Urinary bladder (tissue), 4 donors: ENCODE data around the gene FOXP2. TPM values are rescaled to one million over a fixed set of nuclear protein-coding genes. Genes with fewer than 3 reads are reported as not detected.
"Not testable (repeated sequence)": the region's sequence is repeated elsewhere in the genome, so short reads cannot be mapped to it uniquely, and the experiment has no call there.

ENCODE experiments used
- DNase-seq: peaks from one replicate; pipeline ENCODE4 v3.0.0-alpha.2; 2015; ENCODE audit errors: extremely low spot score
- H3K27ac ChIP-seq: one replicate; pipeline ENCODE4 v1.5.1; 2013; ENCODE audit warnings: low read depth, mild to moderate bottlenecking, moderate library complexity
- H3K36me3 ChIP-seq: one replicate; pipeline ENCODE4 v1.6.1; 2013; ENCODE audit warnings: mild to moderate bottlenecking, moderate library complexity; ENCODE audit not compliant: insufficient read depth
- H3K4me1 ChIP-seq: one replicate; pipeline ENCODE4 v1.6.1; 2013; ENCODE audit warnings: mild to moderate bottlenecking, moderate library complexity; ENCODE audit not compliant: insufficient read depth
- H3K4me3 ChIP-seq: one replicate; pipeline ENCODE4 v1.5.1; 2013; ENCODE audit warnings: low read depth, low read length
- WGBS: extraction: QIAGEN DNeasy Blood & Tissue Kit; methylation state at CpG from one replicate; pipeline ENCODE4 v1.1.7; 2013; 5-methylcytosine and 5-hydroxymethylcytosine counted together
- polyA plus RNA-seq: library from polyadenylated mRNA; stranded (reverse); fragments of 200-250 nt; gene quantifications from one replicate; pipeline ENCODE4 v1.2.3, GENCODE V29; 2013
- total RNA-seq: library from RNA; depleted of rRNA; stranded (reverse); fragments of >200 nt; gene quantifications from one replicate; pipeline ENCODE4 v1.2.3, GENCODE V29; 2014
- donor health status: healthy with polysubstance abuse.
- donor health status: healthy.

The FOXP2 gene
- total and polyA plus RNA-seq, 2 donors, result 13.8 to 85.2 TPM

GRCh38 chr7:114608822-114609221, 194.2 kb downstream of the FOXP2 start:
- H3K4me1 ChIP-seq, H3K4me3 ChIP-seq, DNase-seq, H3K27ac ChIP-seq, H3K36me3 ChIP-seq: not testable (repeated sequence)
- 96% methylated on average over 11 of the region's 11 CpGs for WGBS

DNA sequence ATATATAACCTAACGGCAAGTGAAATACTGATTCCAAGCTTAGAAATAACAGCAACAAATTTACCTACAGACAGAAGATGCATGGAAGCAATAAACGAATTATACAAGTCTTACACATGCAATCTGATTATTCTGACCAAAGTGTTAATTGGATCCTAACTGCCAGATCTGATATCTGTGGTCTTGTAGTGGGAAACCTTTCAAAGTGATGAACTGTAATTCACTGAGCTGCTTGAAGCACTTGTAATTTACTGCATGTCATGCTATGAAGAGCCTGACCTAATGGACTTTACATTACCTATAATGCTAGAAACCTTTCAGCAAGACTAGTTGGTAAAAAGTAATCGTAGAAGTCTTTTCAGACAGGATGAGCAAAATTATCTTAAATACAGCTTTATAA, 205.6 kb downstream of the FOXP2 start:
- Histone ChIP-seq H3K27ac (no peak overlapping the region), H3K4me1 (no peaks in the 10 kb centered on the region), H3K36me3 (no peaks in the 10 kb centered on the region), H3K4me3 (no peak overlapping the region)
- DNase-seq, result no peak
- 82% methylated on average over 3 of the region's 3 CpGs for WGBS

GRCh38 chr7:114622221-114622620, 207.6 kb downstream of the FOXP2 start:
- H3K36me3 ChIP-seq, result no peaks in the 10 kb centered on the region
- no peak overlapping the region for H3K4me3 ChIP-seq
- no peaks in the 10 kb centered on the region for H3K4me1 ChIP-seq
- WGBS, result 94% methylated on average over 1 of the region's 1 CpG
- H3K27ac ChIP-seq, result no peak overlapping the region
- DNase-seq, result no peak

- 76% methylated on average over 2 of the region's 2 CpGs for WGBS
- no peaks in the 10 kb centered on the region for H3K36me3 ChIP-seq
- no peak overlapping the region for H3K4me3 ChIP-seq
- no peak for DNase-seq
- no peak overlapping the region for H3K27ac ChIP-seq
- no peaks in the 10 kb centered on the region for H3K4me1 ChIP-seq
Observed at GRCh38 chr7:114623146-114623545, 208.5 kb downstream of the FOXP2 start.

DNA sequence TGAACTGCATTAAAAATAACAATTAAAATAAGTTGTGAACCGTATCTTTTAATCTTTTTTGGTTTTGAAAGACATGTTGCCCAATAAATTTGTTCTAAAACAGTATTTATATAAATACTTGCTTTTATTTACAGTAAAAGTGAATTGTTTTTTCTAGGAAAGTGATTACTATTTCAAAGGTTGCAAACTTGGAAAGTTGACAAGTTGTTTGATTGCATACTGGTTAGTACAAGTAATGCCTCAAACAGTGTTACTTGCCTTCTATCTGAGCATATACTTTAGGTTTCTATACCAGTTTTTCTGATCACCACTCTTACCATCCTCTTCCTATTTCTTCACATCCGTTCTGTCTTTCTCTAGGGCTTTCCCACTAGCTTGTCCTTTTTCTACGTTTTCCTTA, 212.6 kb downstream of the FOXP2 start:
- no peak overlapping the region for H3K4me3 ChIP-seq
- H3K27ac ChIP-seq, result no peak overlapping the region
- DNase-seq, result no peak
- WGBS, result 78% methylated on average over 3 of the region's 3 CpGs
- no peaks in the 10 kb centered on the region for H3K36me3 ChIP-seq
- H3K4me1 ChIP-seq, result no peaks in the 10 kb centered on the region

- H3K27ac ChIP-seq, result no peak overlapping the region
- 72% methylated on average over 2 of the region's 2 CpGs for WGBS
Observed at GRCh38 chr7:114628362-114628761, 213.7 kb downstream of the FOXP2 start.

GRCh38 chr7:114629762-114630161, 215.1 kb downstream of the FOXP2 start:
- DNase-seq, result no peak
- H3K36me3 ChIP-seq, result no peaks in the 10 kb centered on the region
- WGBS, result 85% methylated on average over 3 of the region's 3 CpGs

More at GRCh38 chr7:114628362-114628761, 213.7 kb downstream of the FOXP2 start:
- Histone ChIP-seq H3K4me3 (no peak overlapping the region), H3K4me1 (no peaks in the 10 kb centered on the region), H3K36me3 (no peaks in the 10 kb centered on the region)
- no peak for DNase-seq

DNA sequence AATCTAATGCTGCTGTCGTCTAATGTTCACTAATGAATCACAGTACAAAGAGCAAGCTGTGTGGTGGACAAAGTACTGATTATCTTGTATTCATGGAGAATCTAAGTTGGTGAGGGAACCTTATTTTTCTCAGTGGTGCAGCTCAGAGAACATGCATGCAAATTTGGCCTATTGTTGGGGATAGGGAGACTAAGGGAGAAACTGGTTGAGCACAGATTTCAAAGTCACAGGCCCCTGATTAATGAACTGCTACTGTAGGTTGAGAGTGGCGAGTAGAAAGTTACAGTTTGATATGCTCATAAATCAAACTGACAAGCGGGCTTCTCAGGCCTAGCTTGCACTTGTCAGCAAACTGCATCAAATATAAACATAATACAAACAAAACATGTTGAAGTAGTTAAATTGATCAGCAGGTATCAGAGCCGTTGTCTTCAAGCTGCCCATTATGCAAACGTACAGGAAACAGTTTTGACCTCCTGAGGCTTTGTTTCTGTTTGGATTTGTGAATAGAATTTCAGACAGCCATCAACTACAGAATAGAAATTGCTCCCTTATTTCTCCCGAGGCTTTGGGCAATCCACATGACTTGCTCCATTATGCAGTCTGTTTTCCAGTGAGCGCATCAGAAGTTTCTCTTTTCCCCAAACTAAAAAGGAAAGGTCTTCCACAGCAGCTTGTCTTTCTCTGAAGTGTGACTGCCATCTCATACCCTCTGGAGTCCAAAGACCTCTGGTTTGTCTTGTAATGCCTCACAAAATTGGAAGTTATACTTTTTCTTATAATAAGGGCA, 215.8 kb downstream of the FOXP2 start:
- DNase-seq, result no peak
- no peaks in the 10 kb centered on the region for H3K36me3 ChIP-seq
- no peak overlapping the region for H3K27ac ChIP-seq
- WGBS, result 64% methylated on average over 7 of the region's 7 CpGs
- no peaks in the 10 kb centered on the region for H3K4me1 ChIP-seq
- H3K4me3 ChIP-seq, result no peak overlapping the region

More at GRCh38 chr7:114629762-114630161, 215.1 kb downstream of the FOXP2 start:
- H3K27ac ChIP-seq, result no peak overlapping the region
- no peak overlapping the region for H3K4me3 ChIP-seq
- no peaks in the 10 kb centered on the region for H3K4me1 ChIP-seq

GRCh38 chr7:114631249-114631822, 216.7 kb downstream of the FOXP2 start:
- Histone ChIP-seq H3K36me3 (no peaks in the 10 kb centered on the region), H3K4me1 (no peaks in the 10 kb centered on the region), H3K4me3 (no peak overlapping the region), H3K27ac (no peak overlapping the region)
- DNase-seq, result no peak
- WGBS, result 73% methylated on average over 3 of the region's 3 CpGs

DNA sequence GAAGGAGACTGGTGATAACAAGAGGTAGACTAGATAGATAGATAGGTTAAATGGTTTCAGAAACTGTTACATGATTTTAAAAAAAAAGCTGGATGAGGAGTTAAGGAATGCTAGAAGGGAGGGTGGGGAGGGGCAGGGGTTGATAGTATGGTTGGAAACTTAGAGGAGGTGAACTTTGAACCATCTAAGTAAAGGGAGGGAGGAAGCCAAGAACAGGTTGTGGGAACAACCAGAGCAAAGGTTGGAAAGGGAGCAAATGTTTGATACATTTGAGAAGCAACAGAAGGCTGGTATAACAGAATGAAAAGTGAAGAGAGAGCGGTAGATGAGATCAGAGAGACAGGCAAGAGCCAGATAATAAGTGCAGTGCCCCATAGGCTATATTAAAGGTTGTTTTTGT, 224.8 kb downstream of the FOXP2 start:
- no peak overlapping the region for H3K27ac ChIP-seq
- no peaks in the 10 kb centered on the region for H3K4me1 ChIP-seq
- H3K36me3 ChIP-seq, result no peaks in the 10 kb centered on the region
- DNase-seq, result no peak
- 95% methylated on average over 1 of the region's 1 CpG for WGBS
- H3K4me3 ChIP-seq, result no peak overlapping the region

GRCh38 chr7:114644455-114644854, 229.8 kb downstream of the FOXP2 start:
- Histone ChIP-seq H3K4me3 (no peak overlapping the region), H3K36me3 (no peaks in the 10 kb centered on the region), H3K27ac (no peak overlapping the region), H3K4me1 (no peaks in the 10 kb centered on the region)
- DNase-seq, result no peak
- WGBS, result 76% methylated on average over 8 of the region's 8 CpGs

DNA sequence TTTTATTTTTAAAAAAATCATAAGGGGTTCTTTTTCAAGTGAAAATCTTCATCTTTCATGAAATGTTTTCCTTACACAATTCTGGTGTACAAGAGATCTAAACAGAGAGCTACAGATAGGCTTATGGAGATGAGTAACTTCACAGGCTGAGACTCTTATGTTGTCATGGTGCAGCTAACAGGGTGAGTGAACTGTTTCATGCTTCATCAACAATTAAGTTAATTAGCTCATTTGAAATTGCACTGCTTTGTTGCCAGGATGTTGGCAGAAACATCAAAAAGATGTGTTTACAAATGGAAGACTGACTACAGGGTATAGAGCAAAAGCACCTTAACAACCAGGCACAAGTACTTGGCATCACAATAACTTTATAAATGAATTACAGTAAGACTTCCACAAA, 230.8 kb downstream of the FOXP2 start:
- no peak overlapping the region for H3K4me3 ChIP-seq
- no peak for DNase-seq
- H3K4me1 ChIP-seq, result no peaks in the 10 kb centered on the region
- H3K27ac ChIP-seq, result no peak overlapping the region
- no peaks in the 10 kb centered on the region for H3K36me3 ChIP-seq

DNA sequence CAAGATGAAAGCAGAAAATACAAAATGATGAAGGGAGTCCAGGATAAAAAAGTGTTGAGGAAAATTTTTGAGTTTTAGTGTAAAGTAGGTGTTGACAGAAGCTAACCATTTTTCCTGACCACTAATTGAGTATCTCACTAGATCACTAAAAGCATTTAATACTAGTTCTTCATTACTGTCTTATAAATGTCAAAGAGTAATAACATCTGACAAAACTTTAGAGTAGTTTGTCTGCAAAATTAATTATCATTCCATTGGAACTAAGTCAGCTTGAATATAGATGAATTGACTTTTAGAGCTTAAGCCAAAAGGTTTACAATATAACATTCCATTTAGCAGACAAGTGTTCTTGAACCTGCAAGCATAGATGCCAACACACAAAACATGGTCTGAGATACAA, 232.9 kb downstream of the FOXP2 start:
- Histone ChIP-seq H3K4me1 (no peaks in the 10 kb centered on the region), H3K36me3 (no peaks in the 10 kb centered on the region), H3K4me3 (no peak overlapping the region), H3K27ac (no peak overlapping the region)
- DNase-seq, result no peak

GRCh38 chr7:114648117-114648516, 233.5 kb downstream of the FOXP2 start:
- Histone ChIP-seq H3K4me1 (no peaks in the 10 kb centered on the region), H3K27ac (no peak overlapping the region), H3K4me3 (no peak overlapping the region), H3K36me3 (no peaks in the 10 kb centered on the region)
- no peak for DNase-seq
